Type B pancreatic cell (in vitro differentiated cells): ENCODE measurements around the gene SRGAP1. TPM values are rescaled to one million over a fixed set of nuclear protein-coding genes. Genes with fewer than 3 reads are reported as not detected.
"Not testable (repeated sequence)": the region's sequence is repeated elsewhere in the genome, so short reads cannot be mapped to it uniquely, and the experiment has no call there.

Experiments
- DNase-seq: peaks from one replicate; pipeline ENCODE4 v3.0.0; 2021; ENCODE audit warnings: mixed read lengths; ENCODE audit not compliant: unreplicated experiment; ENCODE audit errors: extremely low spot score
- H3K27ac Mint-ChIP-seq: 2 replicates; pipeline ENCODE4 v1.8.0; 2021; ENCODE audit warnings: mild to moderate bottlenecking, mixed read lengths
- H3K27me3 Mint-ChIP-seq: 2 replicates; pipeline ENCODE4 v1.8.0; 2021; ENCODE audit warnings: mixed read lengths
- H3K36me3 Mint-ChIP-seq: 2 replicates; pipeline ENCODE4 v1.8.0; 2021; ENCODE audit warnings: mixed read lengths
- H3K4me1 Mint-ChIP-seq: one replicate; pipeline ENCODE4 v1.8.0; 2021; ENCODE audit warnings: mixed read lengths; ENCODE audit not compliant: unreplicated experiment
- H3K4me3 Mint-ChIP-seq: 2 replicates; pipeline ENCODE4 v1.8.0; 2021; ENCODE audit warnings: mild to moderate bottlenecking, mixed read lengths
- H3K9me3 Mint-ChIP-seq: 2 replicates; pipeline ENCODE4 v1.8.0; 2021; ENCODE audit warnings: mixed read lengths
- total RNA-seq: library from RNA; stranded (reverse); gene quantifications from 2 replicates; pipeline ENCODE4 v1.2.1, GENCODE V29; 2021; ENCODE audit warnings: low replicate concordance
- TF ChIP-seq, protein P1 (sequence below): fragments of 200-600 bp; sonication (generic); conservative IDR thresholded peaks from 2 replicates; pipeline ENCODE4 v1.5.0; 2021; ENCODE audit warnings: antibody characterized with exemption, mild to moderate bottlenecking

The SRGAP1 gene
- total RNA-seq, 1 donor from 2014 or later, result 14.9 TPM

DNA sequence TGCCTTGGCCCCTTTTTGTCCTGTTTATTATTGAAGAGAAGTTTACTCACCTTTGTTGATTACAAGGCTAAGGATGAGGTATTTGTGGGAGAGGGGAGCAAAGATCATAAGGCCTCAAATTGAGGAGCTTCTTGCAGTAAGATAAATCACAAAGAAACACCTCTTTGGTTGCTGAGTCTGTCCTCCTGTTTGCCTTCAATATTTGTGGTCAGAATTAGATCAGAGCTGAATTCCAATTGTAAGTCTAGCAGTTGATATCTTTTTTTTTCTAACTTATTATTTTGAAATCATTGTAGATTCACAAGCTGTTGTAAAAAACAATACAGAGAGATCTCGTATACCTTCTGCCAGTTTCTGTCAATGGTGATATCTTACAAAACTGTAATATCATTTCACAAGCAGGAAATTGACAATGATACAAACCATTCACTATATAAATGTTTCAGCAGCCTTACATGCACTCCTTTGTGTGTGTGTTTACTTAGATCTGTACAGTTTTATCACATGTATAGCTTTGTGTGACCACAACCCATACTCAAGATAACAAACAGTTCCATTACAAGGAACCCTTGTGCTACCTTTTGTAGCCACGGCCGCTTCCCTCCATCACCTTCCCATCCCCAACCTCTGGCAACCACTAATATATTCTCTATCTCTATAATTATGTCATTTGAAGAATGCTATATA is 280.2 kb downstream of the SRGAP1 start:
- TF ChIP-seq, protein P1, sequence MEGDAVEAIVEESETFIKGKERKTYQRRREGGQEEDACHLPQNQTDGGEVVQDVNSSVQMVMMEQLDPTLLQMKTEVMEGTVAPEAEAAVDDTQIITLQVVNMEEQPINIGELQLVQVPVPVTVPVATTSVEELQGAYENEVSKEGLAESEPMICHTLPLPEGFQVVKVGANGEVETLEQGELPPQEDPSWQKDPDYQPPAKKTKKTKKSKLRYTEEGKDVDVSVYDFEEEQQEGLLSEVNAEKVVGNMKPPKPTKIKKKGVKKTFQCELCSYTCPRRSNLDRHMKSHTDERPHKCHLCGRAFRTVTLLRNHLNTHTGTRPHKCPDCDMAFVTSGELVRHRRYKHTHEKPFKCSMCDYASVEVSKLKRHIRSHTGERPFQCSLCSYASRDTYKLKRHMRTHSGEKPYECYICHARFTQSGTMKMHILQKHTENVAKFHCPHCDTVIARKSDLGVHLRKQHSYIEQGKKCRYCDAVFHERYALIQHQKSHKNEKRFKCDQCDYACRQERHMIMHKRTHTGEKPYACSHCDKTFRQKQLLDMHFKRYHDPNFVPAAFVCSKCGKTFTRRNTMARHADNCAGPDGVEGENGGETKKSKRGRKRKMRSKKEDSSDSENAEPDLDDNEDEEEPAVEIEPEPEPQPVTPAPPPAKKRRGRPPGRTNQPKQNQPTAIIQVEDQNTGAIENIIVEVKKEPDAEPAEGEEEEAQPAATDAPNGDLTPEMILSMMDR, result no peak
- Mint-ChIP-seq H3K36me3 (peaks cover 13% of the 10 kb centered on the region), H3K27ac (no peak overlapping the region), H3K9me3 (no peaks in the 10 kb centered on the region), H3K27me3 (no peaks in the 10 kb centered on the region), H3K4me1 (peaks cover 9% of the 10 kb centered on the region), H3K4me3 (no peak overlapping the region)
- DNase-seq, result no peak

DNA sequence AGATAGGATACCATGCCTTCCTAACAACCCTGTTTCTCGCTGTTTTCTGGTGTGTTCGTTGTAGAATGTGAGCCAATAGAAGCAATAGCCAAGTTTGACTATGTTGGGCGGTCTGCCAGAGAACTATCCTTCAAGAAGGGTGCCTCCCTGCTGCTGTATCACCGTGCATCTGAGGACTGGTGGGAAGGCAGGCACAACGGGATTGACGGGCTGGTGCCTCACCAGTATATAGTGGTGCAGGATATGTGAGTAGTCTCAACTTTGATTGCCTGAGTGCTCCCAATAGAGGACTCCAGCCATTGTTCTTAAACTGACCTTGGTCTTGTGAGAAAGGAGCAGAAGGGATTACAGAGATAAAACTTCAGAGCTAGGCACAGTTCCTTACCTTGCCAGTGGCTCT is 281.4 kb downstream of the SRGAP1 start:
- Mint-ChIP-seq H3K36me3 (peaks cover 20% of the 10 kb centered on the region), H3K4me1 (peaks cover 9% of the 10 kb centered on the region), H3K27me3 (no peaks in the 10 kb centered on the region), H3K4me3 (no peak overlapping the region), H3K9me3 (no peaks in the 10 kb centered on the region), H3K27ac (no peak overlapping the region)
- TF ChIP-seq, protein P1, result no peak
- no peak for DNase-seq

DNA sequence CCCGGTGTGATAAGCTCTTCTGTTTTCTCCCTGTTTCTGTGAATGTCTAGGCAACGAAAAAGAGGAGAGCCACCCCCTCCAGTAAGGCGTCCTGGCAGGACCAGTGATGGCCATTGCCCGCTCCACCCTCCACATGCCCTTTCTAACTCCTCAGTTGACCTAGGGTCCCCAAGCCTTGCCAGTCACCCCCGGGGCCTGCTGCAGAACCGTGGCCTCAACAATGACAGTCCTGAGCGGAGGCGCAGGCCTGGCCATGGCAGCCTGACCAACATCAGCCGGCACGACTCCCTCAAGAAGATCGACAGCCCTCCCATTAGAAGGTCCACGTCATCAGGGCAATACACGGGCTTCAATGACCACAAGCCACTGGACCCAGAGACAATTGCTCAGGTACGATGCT is 283.3 kb downstream of the SRGAP1 start:
- H3K4me1 Mint-ChIP-seq, result no peaks in the 10 kb centered on the region
- TF ChIP-seq, protein P1, result no peak
- no peaks in the 10 kb centered on the region for H3K27me3 Mint-ChIP-seq
- no peak overlapping the region for H3K4me3 Mint-ChIP-seq
- no peak overlapping the region for H3K27ac Mint-ChIP-seq
- no peak for DNase-seq
- H3K36me3 Mint-ChIP-seq, result peaks cover 34% of the 10 kb centered on the region
- no peaks in the 10 kb centered on the region for H3K9me3 Mint-ChIP-seq

DNA sequence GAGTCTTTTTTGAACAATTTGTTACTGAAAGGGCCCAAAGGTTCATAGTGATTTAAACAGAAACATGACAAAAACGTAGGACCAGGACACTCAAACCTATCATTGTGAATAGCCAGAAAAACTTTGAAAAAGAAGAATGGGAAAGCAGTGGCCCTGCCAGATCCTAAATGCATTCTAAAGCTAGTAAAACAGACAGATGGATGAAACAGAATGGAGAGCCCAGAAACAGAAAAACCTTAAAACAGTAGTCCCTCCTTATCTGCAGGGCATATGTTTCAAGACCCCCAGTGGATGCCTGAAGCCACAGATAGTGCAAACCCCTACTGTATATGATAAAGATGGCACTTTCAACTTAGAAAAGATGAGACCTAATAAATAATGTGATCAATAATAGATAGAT is 283.9 kb downstream of the SRGAP1 start:
- Mint-ChIP-seq H3K9me3 (no peaks in the 10 kb centered on the region), H3K27me3 (no peaks in the 10 kb centered on the region), H3K4me1 (no peaks in the 10 kb centered on the region), H3K4me3 (no peak overlapping the region), H3K27ac (no peak overlapping the region), H3K36me3 (peaks cover 34% of the 10 kb centered on the region)
- DNase-seq, result no peak
- TF ChIP-seq, protein P1, result no peak

DNA sequence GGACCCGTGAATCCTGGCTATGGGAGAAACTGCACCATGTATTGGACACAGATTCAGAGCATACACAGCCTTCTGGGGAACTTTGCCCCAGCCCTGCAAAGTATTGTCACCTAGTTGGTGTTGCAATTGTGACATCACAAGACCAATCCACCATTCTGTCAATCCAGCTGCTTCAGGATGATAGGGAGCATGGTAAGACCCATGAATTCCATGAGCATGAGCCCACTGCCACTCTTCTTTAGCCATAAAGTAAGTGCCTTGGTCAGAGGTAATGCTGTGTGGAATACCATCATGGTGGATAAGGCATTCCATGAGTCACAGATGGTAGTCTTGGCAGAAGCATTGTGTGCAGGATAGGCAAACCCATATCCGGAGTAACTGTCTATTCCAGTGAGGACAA is 286.0 kb downstream of the SRGAP1 start:
- H3K4me1 Mint-ChIP-seq, H3K4me3 Mint-ChIP-seq, DNase-seq, H3K27me3 Mint-ChIP-seq, H3K27ac Mint-ChIP-seq, H3K9me3 Mint-ChIP-seq: not testable (repeated sequence)
- H3K36me3 Mint-ChIP-seq, result peaks cover 52% of the 10 kb centered on the region

DNA sequence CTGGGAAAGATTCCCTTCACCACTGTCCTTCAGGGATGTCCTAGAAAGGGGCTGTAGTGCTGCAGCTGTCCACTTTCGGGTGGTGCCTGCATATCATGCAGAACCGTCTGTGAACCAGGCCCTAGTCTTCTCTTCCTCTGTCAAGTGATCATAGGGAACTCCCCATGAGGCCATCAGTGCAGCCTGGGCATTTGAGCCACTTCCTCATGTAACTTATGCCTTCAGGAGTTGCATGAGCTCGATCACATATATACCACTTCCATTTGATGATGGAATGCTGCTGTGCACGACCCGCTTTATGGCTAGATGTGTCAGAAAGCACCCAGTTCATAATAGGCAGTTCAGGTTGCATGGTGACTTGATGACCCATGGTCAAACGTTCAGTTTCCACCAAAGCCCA is 287.0 kb downstream of the SRGAP1 start:
- H3K4me3 Mint-ChIP-seq, H3K27me3 Mint-ChIP-seq, DNase-seq, H3K27ac Mint-ChIP-seq, H3K9me3 Mint-ChIP-seq, H3K4me1 Mint-ChIP-seq: not testable (repeated sequence)
- peaks cover 60% of the 10 kb centered on the region for H3K36me3 Mint-ChIP-seq

DNA sequence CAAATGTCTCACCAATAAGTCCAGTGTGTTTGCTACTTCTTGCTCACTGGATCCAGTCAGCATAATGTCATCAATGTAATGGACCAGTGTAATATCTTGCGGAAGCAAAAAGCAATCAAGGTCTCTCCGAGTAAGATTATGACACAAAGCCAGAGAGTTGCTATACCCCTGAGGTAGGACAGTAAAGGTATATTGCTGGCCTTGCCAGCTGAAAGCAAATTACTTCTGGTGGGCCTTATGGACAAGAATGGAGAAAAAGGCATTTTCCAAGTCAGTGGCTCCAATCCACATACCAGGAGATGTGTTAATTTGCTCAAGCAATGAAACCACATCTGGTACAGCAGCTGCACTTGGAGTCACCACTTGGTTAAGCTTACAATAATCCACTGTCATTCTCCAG is 288.2 kb downstream of the SRGAP1 start:
- H3K27me3 Mint-ChIP-seq, H3K9me3 Mint-ChIP-seq, DNase-seq, H3K4me1 Mint-ChIP-seq, H3K27ac Mint-ChIP-seq, H3K4me3 Mint-ChIP-seq: not testable (repeated sequence)
- H3K36me3 Mint-ChIP-seq, result peaks cover 59% of the 10 kb centered on the region
